BLaER1 treated with 17β-estradiol and CSF1 and Interleukin-3, amounts not matched to agents 10 nM and 100 nM (cell line): ENCODE data around the gene VAT1.
A peak's percentile ranks its signal among the peaks of the same experiment; 100 is the strongest.
"Not testable (repeated sequence)": the region's sequence is repeated elsewhere in the genome, so short reads cannot be mapped to it uniquely, and the experiment has no call there.

ENCODE experiments used
- H3K27ac ChIP-seq, 11 experiments: shearing (Covaris generic); formaldehyde crosslinking; 2 replicates each; pipeline ENCODE4 v1.8.1; 2022
- H3K27me3 ChIP-seq, 11 experiments: shearing (Covaris generic); formaldehyde crosslinking; 2 replicates each; pipeline ENCODE4 v1.8.1; 2022
- H3K36me3 ChIP-seq, 11 experiments: shearing (Covaris generic); formaldehyde crosslinking; 2 replicates each; pipeline ENCODE4 v1.8.1; 2022
- H3K4me1 ChIP-seq, 10 experiments: shearing (Covaris generic); formaldehyde crosslinking; 2 replicates each; pipeline ENCODE4 v1.8.1; 2022
- H3K4me2 ChIP-seq, 11 experiments: shearing (Covaris generic); formaldehyde crosslinking; 2 replicates each; pipeline ENCODE4 v1.8.1; 2022
- H3K4me3 ChIP-seq, 10 experiments: shearing (Covaris generic); formaldehyde crosslinking; 2 replicates each; pipeline ENCODE4 v1.8.1; 2022
- H3K9ac ChIP-seq, 11 experiments: shearing (Covaris generic); formaldehyde crosslinking; 2 replicates each; pipeline ENCODE4 v1.8.1; 2022
- H3K9me3 ChIP-seq, 11 experiments: shearing (Covaris generic); formaldehyde crosslinking; replicated peaks in 1 of 11; 2 replicates each; pipeline ENCODE4 v1.8.1; 2022
- H4K20me1 ChIP-seq, 11 experiments: shearing (Covaris generic); formaldehyde crosslinking; 2 replicates each; pipeline ENCODE4 v1.8.1; 2022
- Cebpa-rat ChIP-seq, 11 experiments: shearing (Covaris generic); IDR thresholded peaks; 2 replicates each; pipeline ENCODE4 v1.8.1; 2022

The VAT1 gene

GRCh38 chr17:42989726-42990652 lies 32.2 kb downstream of the VAT1 start:
- Histone ChIP-seq H3K4me2 (peak overlapping the region in 7 of 11 experiments; percentile 7 to 48 (median 22); a peak in 8 of 22 replicates), H3K4me3 (no peak overlapping the region), H3K27me3 (no peaks in the 10 kb centered on the region), H4K20me1 (peaks cover 0 to 8% (median 0%) of the 10 kb centered on the region in 11 experiments; a peak in 3 of 22 replicates), H3K9me3 (no peaks in the 10 kb centered on the region), H3K36me3 (peaks cover 80 to 94% (median 90%) of the 10 kb centered on the region in 11 experiments), H3K4me1 (peaks cover 19 to 49% (median 34%) of the 10 kb centered on the region in 10 experiments), H3K9ac (peak overlapping the region in 5 of 11 experiments; percentile 3 to 51 (median 15); a peak in 3 of 22 replicates), H3K27ac (peak overlapping the region in 1 of 11 experiments; percentile 4; a peak in 2 of 22 replicates)
- no peak for TF ChIP-seq Cebpa-rat (IDR thresholded peaks at IDR 0.05)

GRCh38 chr17:42989141-42989540 lies 33.0 kb downstream of the VAT1 start:
- peaks cover 73 to 85% (median 83%) of the 10 kb centered on the region in 11 experiments for H3K36me3 ChIP-seq

GRCh38 chr17:42985225-42985624 lies 37.0 kb downstream of the VAT1 start:
- H3K4me2 ChIP-seq: peak overlapping the region; percentile 62 to 96 (median 86)
- H3K9ac ChIP-seq: peak overlapping the region; percentile 18 to 69 (median 64); a peak in 20 of 22 replicates

More at GRCh38 chr17:42989141-42989540, 33.0 kb downstream of the VAT1 start:
- Histone ChIP-seq H3K9ac (no peak overlapping the region), H3K9me3 (no peaks in the 10 kb centered on the region), H3K4me2 (no peak overlapping the region), H3K27me3 (no peaks in the 10 kb centered on the region), H3K4me3 (no peak overlapping the region), H3K27ac (no peak overlapping the region), H3K4me1 (peaks cover 27 to 58% (median 43%) of the 10 kb centered on the region in 10 experiments), H4K20me1 (peaks cover 0 to 8% (median 0%) of the 10 kb centered on the region in 11 experiments; a peak in 3 of 22 replicates)
- no peak for TF ChIP-seq Cebpa-rat (IDR thresholded peaks at IDR 0.05)

GRCh38 chr17:42982266-42982665 lies 39.9 kb downstream of the VAT1 start:
- Histone ChIP-seq H3K27ac (no peak overlapping the region), H3K4me1 (peaks cover 63 to 72% (median 66%) of the 10 kb centered on the region in 10 experiments), H3K27me3 (no peaks in the 10 kb centered on the region), H3K9me3 (no peaks in the 10 kb centered on the region), H3K4me2 (peak overlapping the region; percentile 89 to 99 (median 95)), H3K4me3 (peak overlapping the region; percentile 89 to 100 (median 97); a peak in 15 of 20 replicates), H3K36me3 (peaks cover 5 to 25% (median 17%) of the 10 kb centered on the region in 11 experiments), H3K9ac (peak overlapping the region in 9 of 11 experiments; percentile 80 to 93 (median 84); a peak in 10 of 22 replicates), H4K20me1 (peaks cover 0 to 20% (median 5%) of the 10 kb centered on the region in 11 experiments; a peak in 8 of 22 replicates)
- no peak for TF ChIP-seq Cebpa-rat (IDR thresholded peaks at IDR 0.05)

More at GRCh38 chr17:42985225-42985624, 37.0 kb downstream of the VAT1 start:
- peak overlapping the region; percentile 47 to 80 (median 76); a peak in 21 of 22 replicates for H3K27ac ChIP-seq
- H3K9me3 ChIP-seq: no peaks in the 10 kb centered on the region
- peaks cover 34 to 54% (median 47%) of the 10 kb centered on the region in 11 experiments for H3K36me3 ChIP-seq
- H4K20me1 ChIP-seq: peaks cover 0 to 20% (median 5%) of the 10 kb centered on the region in 11 experiments; a peak in 8 of 22 replicates
- no peak for TF ChIP-seq Cebpa-rat (IDR thresholded peaks at IDR 0.05)
- peak overlapping the region in 8 of 10 experiments; percentile 12 to 49 (median 36); a peak in 11 of 20 replicates for H3K4me3 ChIP-seq
- H3K27me3 ChIP-seq: no peaks in the 10 kb centered on the region
- peaks cover 52 to 76% (median 61%) of the 10 kb centered on the region in 10 experiments for H3K4me1 ChIP-seq

- H3K4me2 ChIP-seq: peak overlapping the region; percentile 89 to 99 (median 95)
- TF ChIP-seq Cebpa-rat (IDR thresholded peaks at IDR 0.05): no peak
- no peaks in the 10 kb centered on the region for H3K9me3 ChIP-seq
- H3K4me1 ChIP-seq: peaks cover 54 to 71% (median 65%) of the 10 kb centered on the region in 10 experiments
- peak overlapping the region; percentile 80 to 93 (median 84) for H3K9ac ChIP-seq
- H3K36me3 ChIP-seq: peaks cover 0 to 11% (median 4%) of the 10 kb centered on the region in 11 experiments; a peak in 11 of 22 replicates
- H3K27ac ChIP-seq: peak overlapping the region; percentile 55 to 88 (median 80)
- H3K4me3 ChIP-seq: peak overlapping the region; percentile 89 to 100 (median 97)
- no peaks in the 10 kb centered on the region for H3K27me3 ChIP-seq
- peaks cover 0 to 20% (median 5%) of the 10 kb centered on the region in 11 experiments; a peak in 8 of 22 replicates for H4K20me1 ChIP-seq
Observed at GRCh38 chr17:42980766-42981397, 41.3 kb downstream of the VAT1 start.

GRCh38 chr17:42980274-42980765 lies 41.9 kb downstream of the VAT1 start, which contains the start of gene RUNDC1:
RUNDC1 (plus strand) TSS chr17:42980565; CDS start chr17:42980577, 12 bp downstream.
- Histone ChIP-seq H3K4me3 (peak within 1 kb of the TSS; percentile 89 to 100 (median 97)), H3K27ac (peak within 1 kb of the TSS; percentile 55 to 88 (median 80)), H4K20me1 (peaks cover 0 to 20% (median 5%) of the 10 kb centered on the region in 11 experiments; a peak in 8 of 22 replicates), H3K27me3 (no peaks in the 10 kb centered on the region), H3K9me3 (no peaks in the 10 kb centered on the region), H3K4me2 (peak within 1 kb of the TSS; percentile 89 to 99 (median 95)), H3K4me1 (peaks cover 55 to 71% (median 65%) of the 10 kb centered on the region in 10 experiments), H3K9ac (peak within 1 kb of the TSS; percentile 80 to 93 (median 84)), H3K36me3 (peaks cover 0 to 10% (median 0%) of the 10 kb centered on the region in 11 experiments; a peak in 3 of 22 replicates)
- no peak for TF ChIP-seq Cebpa-rat (IDR thresholded peaks at IDR 0.05)

GRCh38 chr17:42979511-42980273 lies 42.5 kb downstream of the VAT1 start, which contains the start of gene PTGES3L:
PTGES3L (minus strand) TSS chr17:42980080; CDS start chr17:42980053, 27 bp downstream.
- H4K20me1 ChIP-seq: peaks cover 0 to 20% (median 5%) of the 10 kb centered on the region in 11 experiments; a peak in 8 of 22 replicates
- peak within 1 kb of the TSS; percentile 89 to 100 (median 97) for H3K4me3 ChIP-seq
- TF ChIP-seq Cebpa-rat (IDR thresholded peaks at IDR 0.05): no peak
- peak within 1 kb of the TSS; percentile 55 to 88 (median 80) for H3K27ac ChIP-seq
- peak within 1 kb of the TSS; percentile 80 to 93 (median 84) for H3K9ac ChIP-seq
- peak within 1 kb of the TSS; percentile 89 to 99 (median 95) for H3K4me2 ChIP-seq
- no peaks in the 10 kb centered on the region for H3K27me3 ChIP-seq
- peaks cover 54 to 71% (median 66%) of the 10 kb centered on the region in 10 experiments for H3K4me1 ChIP-seq
- H3K9me3 ChIP-seq: no peaks in the 10 kb centered on the region
- H3K36me3 ChIP-seq: peaks cover 0 to 10% (median 0%) of the 10 kb centered on the region in 11 experiments; a peak in 3 of 22 replicates

- H3K27ac ChIP-seq: peak overlapping the region in 7 of 11 experiments; percentile 1 to 50 (median 28); a peak in 9 of 22 replicates
Observed at GRCh38 chr17:42975701-42976100, 46.5 kb downstream of the VAT1 start.

More at GRCh38 chr17:42975701-42976100, 46.5 kb downstream of the VAT1 start:
- H3K9me3 ChIP-seq, H3K36me3 ChIP-seq, H4K20me1 ChIP-seq, H3K27me3 ChIP-seq, H3K4me3 ChIP-seq: not testable (repeated sequence)
- peaks cover 19 to 40% (median 33%) of the 10 kb centered on the region in 10 experiments for H3K4me1 ChIP-seq
- H3K4me2 ChIP-seq: peak overlapping the region; percentile 59 to 83 (median 66)
- H3K9ac ChIP-seq: peak overlapping the region in 8 of 11 experiments; percentile 9 to 58 (median 34); a peak in 7 of 22 replicates
